ENCODE results near the gene NUDT3. TPM values are rescaled to one million over a fixed set of nuclear protein-coding genes. Genes with fewer than 3 reads are reported as not detected.

The NUDT3 gene
- polyA plus RNA-seq, 1 of the 3 experiments (the other 2 are of a cell fraction): 11.9 TPM

DNA sequence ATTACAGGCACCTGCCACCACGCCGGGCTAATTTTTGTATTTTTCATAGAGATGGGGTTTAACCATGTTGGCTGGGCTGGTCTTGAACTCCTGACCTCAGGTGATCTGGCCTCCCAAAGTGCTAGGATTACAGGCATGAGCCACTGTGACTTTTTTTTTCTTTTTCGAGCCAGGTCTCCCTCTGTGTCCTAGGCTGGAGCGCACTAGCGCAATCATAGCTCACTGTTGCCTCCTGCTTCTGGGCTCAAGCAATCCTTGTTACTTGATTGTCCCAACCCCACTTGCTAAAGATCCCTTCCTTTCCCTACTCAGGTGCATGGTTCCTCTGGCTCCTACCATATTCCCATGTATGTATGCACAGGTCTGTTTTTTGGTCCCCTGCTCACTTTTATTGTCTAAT, 116.3 kb downstream of the NUDT3 start:
- Histone ChIP-seq H4K20me1 (ENCODE audit: insufficient read depth) (no peaks in the 10 kb centered on the region), H2AFZ (ENCODE audit: low read depth) (no peak overlapping the region), H3K4me1 (ENCODE audit: control insufficient read depth in 1 of 2, insufficient read depth in 2 of 2, low read depth in 1 of 2, low read length in 1 of 2) (peaks cover 0 to 21% of the 10 kb centered on the region in 2 experiments; a peak in 1 of 4 replicates), H3K27me3 (ENCODE audit: insufficient read depth) (no peaks in the 10 kb centered on the region), H3K4me2 (no peak overlapping the region), H3K79me2 (ENCODE audit: insufficient read depth) (no peaks in the 10 kb centered on the region), H3K9me3 (no peaks in the 10 kb centered on the region), H3K9me2 (no peaks in the 10 kb centered on the region), H3K36me3 (replicated peaks in 1 of 2; ENCODE audit: control insufficient read depth in 1 of 2, insufficient read depth in 2 of 2, low read length in 1 of 2) (peaks cover 0 to 14% of the 10 kb centered on the region in 2 experiments), H3K9ac (no peak overlapping the region), H3K27ac (ENCODE audit: low read depth in 2 of 2, low read length in 1 of 2) (no peak overlapping the region), H3K4me3 (ENCODE audit: low read depth in 2 of 2, low read length in 1 of 2) (no peak overlapping the region), H3F3A (replicated peaks; ENCODE audit: insufficient read depth) (peaks cover 4% of the 10 kb centered on the region)
- TF ChIP-seq FOSL2 (IDR thresholded peaks at IDR 0.05; ENCODE audit: borderline replicate concordance, low read depth) (no peak), GATA2 (CRISPR knock-in tag; IDR thresholded peaks at IDR 0.05) (no peak), CHD2 (IDR thresholded peaks at IDR 0.05; ENCODE audit: low read length, partially characterized antibody) (no peak), SIN3A (IDR thresholded peaks at IDR 0.05; ENCODE audit: borderline replicate concordance, low read depth, low read length) (no peak), POLR2AphosphoS5 (IDR thresholded peaks at IDR 0.05; ENCODE audit: low read depth, low read length) (no peak), RXRA (IDR thresholded peaks at IDR 0.05; ENCODE audit: borderline replicate concordance, low read depth) (no peak), NFIC (IDR thresholded peaks at IDR 0.05; ENCODE audit: borderline replicate concordance) (no peak)
- TF ChIP-seq, protein P1, sequence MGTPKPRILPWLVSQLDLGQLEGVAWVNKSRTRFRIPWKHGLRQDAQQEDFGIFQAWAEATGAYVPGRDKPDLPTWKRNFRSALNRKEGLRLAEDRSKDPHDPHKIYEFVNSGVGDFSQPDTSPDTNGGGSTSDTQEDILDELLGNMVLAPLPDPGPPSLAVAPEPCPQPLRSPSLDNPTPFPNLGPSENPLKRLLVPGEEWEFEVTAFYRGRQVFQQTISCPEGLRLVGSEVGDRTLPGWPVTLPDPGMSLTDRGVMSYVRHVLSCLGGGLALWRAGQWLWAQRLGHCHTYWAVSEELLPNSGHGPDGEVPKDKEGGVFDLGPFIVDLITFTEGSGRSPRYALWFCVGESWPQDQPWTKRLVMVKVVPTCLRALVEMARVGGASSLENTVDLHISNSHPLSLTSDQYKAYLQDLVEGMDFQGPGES (IDR thresholded peaks at IDR 0.05; ENCODE audit: low read depth, low read length): no peak
- TF ChIP-seq, protein P2, sequence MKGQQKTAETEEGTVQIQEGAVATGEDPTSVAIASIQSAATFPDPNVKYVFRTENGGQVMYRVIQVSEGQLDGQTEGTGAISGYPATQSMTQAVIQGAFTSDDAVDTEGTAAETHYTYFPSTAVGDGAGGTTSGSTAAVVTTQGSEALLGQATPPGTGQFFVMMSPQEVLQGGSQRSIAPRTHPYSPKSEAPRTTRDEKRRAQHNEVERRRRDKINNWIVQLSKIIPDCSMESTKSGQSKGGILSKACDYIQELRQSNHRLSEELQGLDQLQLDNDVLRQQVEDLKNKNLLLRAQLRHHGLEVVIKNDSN (IDR thresholded peaks at IDR 0.05; ENCODE audit: borderline replicate concordance, low read depth): no peak
- ChIA-PET CTCF (no interaction called here), POLR2A (no interaction called here)
- 92% methylated on average over 5 of the region's 5 CpGs for WGBS (ENCODE audit: low lambda C conversion rate)
- DNase-seq: no peak

DNA sequence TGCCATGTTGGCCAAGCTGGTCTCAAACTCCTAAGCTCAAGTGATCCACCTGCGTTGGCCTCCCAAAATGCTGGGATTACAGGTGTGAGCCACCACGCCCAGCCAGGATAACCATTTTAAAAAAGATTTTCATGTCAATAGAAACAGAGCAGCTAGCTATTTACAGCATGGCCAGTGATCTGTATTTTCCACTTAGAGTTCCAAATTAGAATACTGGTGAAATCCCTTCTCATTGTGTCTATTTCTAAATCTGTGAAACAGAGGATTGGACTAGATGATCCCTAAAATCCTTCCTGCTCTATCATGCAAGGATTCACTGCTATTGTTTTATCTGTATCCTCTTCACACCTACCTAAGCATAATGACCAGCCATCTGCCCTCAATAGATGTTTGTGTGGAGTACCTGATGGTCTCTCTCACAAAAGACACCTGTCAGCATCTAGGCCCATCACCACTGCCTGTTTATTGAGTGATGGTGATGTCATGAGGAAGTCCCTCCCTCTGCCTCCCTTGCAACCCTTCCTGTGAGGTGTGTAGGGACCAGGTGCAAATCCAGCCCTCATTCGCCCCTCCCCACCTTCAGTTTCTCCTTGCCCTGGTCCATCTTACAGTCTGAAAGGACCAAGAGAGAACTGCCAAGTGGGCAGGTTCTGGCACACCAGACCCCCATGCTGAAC, 117.2 kb downstream of the NUDT3 start:
- no peaks in the 10 kb centered on the region for H3K27me3 ChIP-seq (ENCODE audit: insufficient read depth)
- no peak overlapping the region for H3K4me3 ChIP-seq (ENCODE audit: low read depth in 2 of 2, low read length in 1 of 2)
- peaks cover 0 to 10% of the 10 kb centered on the region in 2 experiments for H3K36me3 ChIP-seq (replicated peaks in 1 of 2; ENCODE audit: control insufficient read depth in 1 of 2, insufficient read depth in 2 of 2, low read length in 1 of 2)
- no peak overlapping the region for H2AFZ ChIP-seq (ENCODE audit: low read depth)
- H3K9me3 ChIP-seq: no peaks in the 10 kb centered on the region
- no peak overlapping the region for H3K9ac ChIP-seq
- peaks cover 4% of the 10 kb centered on the region for H3F3A ChIP-seq (replicated peaks; ENCODE audit: insufficient read depth)
- ChIA-PET POLR2A (no interaction called here), CTCF (no interaction called here)
- 100% methylated on average over 3 of the region's 3 CpGs for WGBS (ENCODE audit: low lambda C conversion rate)
- DNase-seq: no peak
- no peaks in the 10 kb centered on the region for H3K79me2 ChIP-seq (ENCODE audit: insufficient read depth)
- no peaks in the 10 kb centered on the region for H3K9me2 ChIP-seq
- TF ChIP-seq, protein P1 (IDR thresholded peaks at IDR 0.05; ENCODE audit: low read depth, low read length): no peak
- TF ChIP-seq, protein P3, sequence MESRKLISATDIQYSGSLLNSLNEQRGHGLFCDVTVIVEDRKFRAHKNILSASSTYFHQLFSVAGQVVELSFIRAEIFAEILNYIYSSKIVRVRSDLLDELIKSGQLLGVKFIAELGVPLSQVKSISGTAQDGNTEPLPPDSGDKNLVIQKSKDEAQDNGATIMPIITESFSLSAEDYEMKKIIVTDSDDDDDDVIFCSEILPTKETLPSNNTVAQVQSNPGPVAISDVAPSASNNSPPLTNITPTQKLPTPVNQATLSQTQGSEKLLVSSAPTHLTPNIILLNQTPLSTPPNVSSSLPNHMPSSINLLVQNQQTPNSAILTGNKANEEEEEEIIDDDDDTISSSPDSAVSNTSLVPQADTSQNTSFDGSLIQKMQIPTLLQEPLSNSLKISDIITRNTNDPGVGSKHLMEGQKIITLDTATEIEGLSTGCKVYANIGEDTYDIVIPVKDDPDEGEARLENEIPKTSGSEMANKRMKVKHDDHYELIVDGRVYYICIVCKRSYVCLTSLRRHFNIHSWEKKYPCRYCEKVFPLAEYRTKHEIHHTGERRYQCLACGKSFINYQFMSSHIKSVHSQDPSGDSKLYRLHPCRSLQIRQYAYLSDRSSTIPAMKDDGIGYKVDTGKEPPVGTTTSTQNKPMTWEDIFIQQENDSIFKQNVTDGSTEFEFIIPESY (IDR thresholded peaks at IDR 0.05; ENCODE audit: borderline replicate concordance, low read depth): no peak
- TF ChIP-seq, protein P4, sequence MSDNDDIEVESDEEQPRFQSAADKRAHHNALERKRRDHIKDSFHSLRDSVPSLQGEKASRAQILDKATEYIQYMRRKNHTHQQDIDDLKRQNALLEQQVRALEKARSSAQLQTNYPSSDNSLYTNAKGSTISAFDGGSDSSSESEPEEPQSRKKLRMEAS (IDR thresholded peaks at IDR 0.05; ENCODE audit: low read depth): no peak
- TF ChIP-seq FOXM1 (IDR thresholded peaks at IDR 0.05; ENCODE audit: low read depth): no peak
- TF ChIP-seq MEF2A (IDR thresholded peaks at IDR 0.05; ENCODE audit: borderline replicate concordance, low read depth): no peak
- no peak for TF ChIP-seq FOXJ3 (CRISPR knock-in tag; IDR thresholded peaks at IDR 0.05)
- no peak for TF ChIP-seq TEAD4 (IDR thresholded peaks at IDR 0.05; ENCODE audit: borderline replicate concordance, insufficient read depth)
- TF ChIP-seq EZH2phosphoT487 (IDR thresholded peaks at IDR 0.05; ENCODE audit: borderline replicate concordance, low read depth): no peak
- no peak for TF ChIP-seq TCF12 (IDR thresholded peaks at IDR 0.05)
- no peak for TF ChIP-seq RXRA (IDR thresholded peaks at IDR 0.05; ENCODE audit: borderline replicate concordance, low read depth)
- H3K27ac ChIP-seq (ENCODE audit: low read depth in 2 of 2, low read length in 1 of 2): no peak overlapping the region
- no peak overlapping the region for H3K4me2 ChIP-seq
- H4K20me1 ChIP-seq (ENCODE audit: insufficient read depth): no peaks in the 10 kb centered on the region
- peaks cover 0 to 21% of the 10 kb centered on the region in 2 experiments; a peak in 1 of 4 replicates for H3K4me1 ChIP-seq (ENCODE audit: control insufficient read depth in 1 of 2, insufficient read depth in 2 of 2, low read depth in 1 of 2, low read length in 1 of 2)
